CD14-positive monocyte (primary cell): ENCODE data around the gene AP2S1. TPM values are rescaled to one million over a fixed set of nuclear protein-coding genes. Genes with fewer than 3 reads are reported as not detected.

Experiments used
- DNase-seq, 3 donors: peaks; one replicate each; pipeline ENCODE4 v3.0.0-alpha.2; 2011 to 2022
- H2AFZ ChIP-seq: 2 replicates; pipeline ENCODE4 v1.6.0; 2012; ENCODE audit warnings: mild to moderate bottlenecking, low read depth, low read length, inconsistent platforms; ENCODE audit not compliant: insufficient read depth, poor library complexity, severe bottlenecking
- H3K27ac ChIP-seq, 2 donors: 1 replicate in 1 of 2; 2 replicates in 1 of 2; pipeline ENCODE4 v1.5.1; 2012 to 2013; ENCODE audit warnings: low read length in 2 of 2, control low read depth in 1 of 2, inconsistent platforms in 1 of 2, low read depth in 1 of 2, mild to moderate bottlenecking in 1 of 2
- H3K27me3 ChIP-seq, 2 donors: one replicate each; pipeline versions ENCODE4 v1.6.0 to v1.6.1; 2011 to 2013; ENCODE audit warnings: low read length in 2 of 2; ENCODE audit not compliant: control insufficient read depth in 2 of 2, insufficient read depth in 2 of 2
- H3K36me3 ChIP-seq, 2 donors: replicated peaks in 1 of 2; 1 replicate in 1 of 2; 2 replicates in 1 of 2; pipeline versions ENCODE4 v1.5.1 to v1.6.1; 2012 to 2013; ENCODE audit warnings: low read length in 2 of 2, control low read depth in 1 of 2, inconsistent platforms in 1 of 2, mild to moderate bottlenecking in 1 of 2; ENCODE audit not compliant: insufficient read depth in 2 of 2, control insufficient read depth in 1 of 2
- H3K4me1 ChIP-seq, 2 donors: 1 replicate in 1 of 2; 2 replicates in 1 of 2; pipeline versions ENCODE4 v1.5.1 to v1.6.1; 2012 to 2013; ENCODE audit warnings: low read length in 2 of 2, control low read depth in 1 of 2, inconsistent platforms in 1 of 2, mild to moderate bottlenecking in 1 of 2, moderate library complexity in 1 of 2; ENCODE audit not compliant: insufficient read depth in 2 of 2, control insufficient read depth in 1 of 2
- H3K4me2 ChIP-seq: replicated peaks from 2 replicates; pipeline ENCODE3; 2012; ENCODE audit warnings: low read length, moderate library complexity, mild to moderate bottlenecking; ENCODE audit not compliant: poor library complexity, severe bottlenecking; ENCODE audit errors: extremely low read depth
- H3K4me3 ChIP-seq, 3 experiments: fragments of 200-600 bp in 1 of 3; sonication (generic) in 1 of 3; replicated peaks in 1 of 3; 1 replicate in 2 of 3; 2 replicates in 1 of 3; pipeline ENCODE4 v1.5.1; 2011 to 2013; ENCODE audit warnings: low read length in 3 of 3, mild to moderate bottlenecking in 3 of 3, control low read depth in 2 of 3, low read depth in 2 of 3, inconsistent platforms in 1 of 3, moderate library complexity in 1 of 3
- H3K79me2 ChIP-seq: 2 replicates; pipeline ENCODE4 v1.6.0; 2012; ENCODE audit warnings: mild to moderate bottlenecking, control low read depth, inconsistent platforms, low read length, moderate library complexity; ENCODE audit not compliant: insufficient read depth
- H3K9ac ChIP-seq: 2 replicates; pipeline ENCODE4 v1.6.0; 2017; ENCODE audit warnings: low read length, mild to moderate bottlenecking; ENCODE audit not compliant: insufficient read depth, poor library complexity, severe bottlenecking
- H3K9me3 ChIP-seq, 2 donors: replicated peaks in 1 of 2; 1 replicate in 1 of 2; 2 replicates in 1 of 2; pipeline versions ENCODE4 v1.5.1 to v1.6.1; 2012 to 2013; ENCODE audit warnings: low read length in 2 of 2, control low read depth in 1 of 2; ENCODE audit not compliant: control insufficient read depth in 1 of 2, insufficient read depth in 1 of 2
- H4K20me1 ChIP-seq: 2 replicates; pipeline ENCODE4 v1.6.0; 2012; ENCODE audit warnings: mild to moderate bottlenecking, low read length, control low read depth, moderate library complexity; ENCODE audit not compliant: insufficient read depth
- H3K27ac Mint-ChIP-seq, 7 donors: one replicate each; pipeline ENCODE4 v1.8.0; 2020; ENCODE audit warnings: mild to moderate bottlenecking in 7 of 7, mixed read lengths in 7 of 7, moderate library complexity in 6 of 7, inconsistent platforms in 2 of 7
- H3K27me3 Mint-ChIP-seq, 3 donors: one replicate each; pipeline ENCODE4 v1.8.0; 2021 to 2022; ENCODE audit warnings: low read depth in 3 of 3, mild to moderate bottlenecking in 3 of 3, mixed read lengths in 3 of 3, moderate library complexity in 3 of 3, inconsistent platforms in 1 of 3
- H3K36me3 Mint-ChIP-seq, 2 donors: one replicate each; pipeline ENCODE4 v1.8.0; 2020; ENCODE audit warnings: mixed read lengths in 2 of 2, inconsistent platforms in 1 of 2, mild to moderate bottlenecking in 1 of 2
- H3K4me1 Mint-ChIP-seq: one replicate; pipeline ENCODE4 v1.8.0; 2020; ENCODE audit warnings: mild to moderate bottlenecking, mixed read lengths
- H3K4me3 Mint-ChIP-seq, 2 donors: one replicate each; pipeline ENCODE4 v1.8.0; 2020; ENCODE audit warnings: mild to moderate bottlenecking in 2 of 2, mixed read lengths in 2 of 2, moderate library complexity in 1 of 2
- H3K9me3 Mint-ChIP-seq, 7 donors: one replicate each; pipeline ENCODE4 v1.8.0; 2020 to 2022; ENCODE audit warnings: mixed read lengths in 7 of 7, mild to moderate bottlenecking in 6 of 7, moderate library complexity in 6 of 7, inconsistent platforms in 2 of 7
- CTCF ChIP-seq: fragments of 200-600 bp; IDR thresholded peaks from one replicate; pipeline ENCODE4 v1.8.0; 2022; ENCODE audit warnings: antibody characterized with exemption, mild to moderate bottlenecking
- WGBS: methylation state at CpG from one replicate; pipeline ENCODE4 v1.1.5; 2013; ENCODE audit warnings: missing lambda C conversion rate; ENCODE audit not compliant: insufficient coverage; 5-methylcytosine and 5-hydroxymethylcytosine counted together
- intact Hi-C, 2 donors: fragments of 100-400 bp; cut with micrococcal nuclease; formaldehyde crosslinking; loops; one replicate each; pipeline versions ENCODE4 v1.15.0 to v1.15.1; 2023
- polyA plus RNA-seq, 3 donors: library from polyadenylated mRNA; depleted of rRNA in 1 of 3; unstranded in 2 of 3; stranded (reverse) in 1 of 3; fragments of 300-500 nt in 2 of 3; fragments of >200 nt in 1 of 3; fragmentation: Illumina TruSeq in 2 of 3; gene quantifications; 1 replicate in 2 of 3; 2 replicates in 1 of 3; pipeline ENCODE4 v1.2.3, GENCODE V29; 2012 to 2021

Gene AP2S1
- polyA plus RNA-seq, 3 donors, result 123 to 194 (median 170) TPM

- DNase-seq, result peak in 2 of 3 donors; percentile 24 to 39
- intact Hi-C loops, result no loop called here
- H2AFZ ChIP-seq, result peak overlapping the region; percentile 55
- no peaks in the 10 kb centered on the region for H3K36me3 Mint-ChIP-seq
- H3K9me3 Mint-ChIP-seq, result peaks cover 0 to 4% (median 0%) of the 10 kb centered on the region in 7 donors
- no peaks in the 10 kb centered on the region for H3K9me3 ChIP-seq
- H3K4me2 ChIP-seq, result peak overlapping the region; percentile 51
- H3K27ac Mint-ChIP-seq, result peak overlapping the region; percentile 80 to 93 (median 89)
- no peaks in the 10 kb centered on the region for H3K36me3 ChIP-seq
- no peaks in the 10 kb centered on the region for H4K20me1 ChIP-seq
- no peak for TF ChIP-seq CTCF
- H3K27ac ChIP-seq, result peak overlapping the region; percentile 61 to 74
- H3K27me3 ChIP-seq, result no peaks in the 10 kb centered on the region
- H3K4me1 ChIP-seq, result peaks cover 55 to 62% of the 10 kb centered on the region in 2 donors
- H3K4me3 Mint-ChIP-seq, result peak overlapping the region; percentile 55 to 57
- H3K79me2 ChIP-seq, result no peaks in the 10 kb centered on the region
- H3K4me3 ChIP-seq, result peak overlapping the region in 1 of 3 experiments; percentile 23
- H3K4me1 Mint-ChIP-seq, result peaks cover 54% of the 10 kb centered on the region
- peaks cover 0 to 10% (median 4%) of the 10 kb centered on the region in 3 donors for H3K27me3 Mint-ChIP-seq
- WGBS, result 41% methylated on average over 13 of the region's 18 CpGs
- no peak overlapping the region for H3K9ac ChIP-seq
These were observed 28.9 kb downstream of the AP2S1 start for GRCh38 chr19:46821512-46822409.

- intact Hi-C loops, result no loop called here
- DNase-seq, result no peak
- no peak overlapping the region for H3K4me2 ChIP-seq
- no peaks in the 10 kb centered on the region for H3K9me3 ChIP-seq
- no peak overlapping the region for H3K4me3 ChIP-seq
- TF ChIP-seq CTCF, result no peak
- peaks cover 33% of the 10 kb centered on the region for H3K4me1 Mint-ChIP-seq
- no peak overlapping the region for H3K9ac ChIP-seq
- peaks cover 33 to 39% of the 10 kb centered on the region in 2 donors for H3K4me1 ChIP-seq
- no peaks in the 10 kb centered on the region for H4K20me1 ChIP-seq
- H3K9me3 Mint-ChIP-seq, result peaks cover 0 to 2% (median 0%) of the 10 kb centered on the region in 7 donors
- no peak overlapping the region for H3K27ac Mint-ChIP-seq
- H2AFZ ChIP-seq, result no peak overlapping the region
- 95% methylated on average over 2 of the region's 2 CpGs for WGBS
- peaks cover 0 to 4% (median 2%) of the 10 kb centered on the region in 3 donors for H3K27me3 Mint-ChIP-seq
- H3K4me3 Mint-ChIP-seq, result no peak overlapping the region
- no peaks in the 10 kb centered on the region for H3K79me2 ChIP-seq
- no peaks in the 10 kb centered on the region for H3K27me3 ChIP-seq
- no peaks in the 10 kb centered on the region for H3K36me3 ChIP-seq
- no peak overlapping the region for H3K27ac ChIP-seq
- H3K36me3 Mint-ChIP-seq, result no peaks in the 10 kb centered on the region
These were observed 31.8 kb downstream of the AP2S1 start for GRCh38 chr19:46818812-46819211.
